Neural cell (in vitro differentiated cells): ENCODE data around the gene THADA. TPM values are rescaled to one million over a fixed set of nuclear protein-coding genes. Genes with fewer than 3 reads are reported as not detected.

Experiments used
- H2AFZ ChIP-seq: fragments of 200-600, 300-800 bp; sonication (generic), shearing (Covaris generic); 2 replicates; pipeline ENCODE4 v1.6.0; 2014; ENCODE audit warnings: low read depth, mild to moderate bottlenecking, antibody characterized with exemption, low read length, moderate library complexity
- H3F3A ChIP-seq: fragments of 200-600 bp; shearing (Covaris generic); 2 replicates; pipeline ENCODE4 v1.6.1; 2016; ENCODE audit warnings: mild to moderate bottlenecking, moderate library complexity, mixed read lengths, antibody characterized with exemption, low read length; ENCODE audit not compliant: insufficient read depth, poor library complexity, severe bottlenecking
- H3K27ac ChIP-seq: fragments of 200-600, 300-800 bp; sonication (generic), shearing (Covaris generic); 2 replicates; pipeline ENCODE4 v1.5.1; 2014; ENCODE audit warnings: mild to moderate bottlenecking, low read length, moderate library complexity
- H3K27me3 ChIP-seq: fragments of 300-800, 200-600 bp; sonication (generic), shearing (Covaris generic); 2 replicates; pipeline ENCODE4 v1.6.0; 2014; ENCODE audit warnings: mild to moderate bottlenecking, low read depth, low read length, moderate library complexity; ENCODE audit not compliant: insufficient read depth
- H3K36me3 ChIP-seq: fragments of 300-800, 200-600 bp; sonication (generic), shearing (Covaris generic); 2 replicates; pipeline ENCODE4 v1.5.1; 2014; ENCODE audit warnings: mild to moderate bottlenecking, antibody characterized with exemption, low read length, moderate library complexity; ENCODE audit not compliant: insufficient read depth
- H3K4me2 ChIP-seq: fragments of 300-800, 200-600 bp; sonication (generic), shearing (Covaris generic); 2 replicates; pipeline ENCODE4 v1.6.0; 2014; ENCODE audit warnings: mild to moderate bottlenecking, low read length
- H3K4me3 ChIP-seq: fragments of 300-800, 200-600 bp; sonication (generic), shearing (Covaris generic); 2 replicates; pipeline ENCODE4 v1.5.1; 2014; ENCODE audit warnings: mild to moderate bottlenecking, low read length, moderate library complexity
- H3K79me2 ChIP-seq: fragments of 200-600 bp; shearing (Covaris generic); replicated peaks from 2 replicates; pipeline ENCODE4 v1.6.0; 2014; ENCODE audit warnings: mild to moderate bottlenecking, low read length, moderate library complexity; ENCODE audit not compliant: insufficient read depth
- H3K9ac ChIP-seq: fragments of 300-800, 200-600 bp; sonication (generic), shearing (Covaris generic); 2 replicates; pipeline ENCODE4 v1.6.1; 2016; ENCODE audit warnings: mild to moderate bottlenecking, low read length, mixed read lengths
- H3K9me2 ChIP-seq: fragments of 200-600 bp; shearing (Covaris generic); 2 replicates; pipeline ENCODE4 v1.6.1; 2016; ENCODE audit warnings: mild to moderate bottlenecking, low read length, mixed read lengths; ENCODE audit not compliant: insufficient read depth
- H3K9me3 ChIP-seq: fragments of 200-600, 300-800 bp; sonication (generic), shearing (Covaris generic); 2 replicates; pipeline ENCODE4 v1.6.1; 2016; ENCODE audit warnings: mild to moderate bottlenecking, mixed run types, low read length, moderate library complexity, mixed read lengths
- H4K20me1 ChIP-seq: fragments of 200-600 bp; shearing (Covaris generic); 2 replicates; pipeline ENCODE4 v1.6.1; 2016; ENCODE audit warnings: mild to moderate bottlenecking, mixed run types; ENCODE audit not compliant: insufficient read depth
- CTCF ChIP-seq: fragments of 450-650 bp; IDR thresholded peaks from 2 replicates; pipeline ENCODE4 v1.5.1; 2014; ENCODE audit warnings: antibody characterized with exemption, mild to moderate bottlenecking, moderate library complexity; ENCODE audit not compliant: poor library complexity, severe bottlenecking
- EP300 ChIP-seq: fragments of 450-650 bp; conservative IDR thresholded peaks from 2 replicates; pipeline ENCODE4 v1.6.1; 2014; ENCODE audit warnings: antibody characterized with exemption, mild to moderate bottlenecking, moderate library complexity; ENCODE audit not compliant: poor library complexity, severe bottlenecking
- EZH2 ChIP-seq: fragments of 200-600, 300-800 bp; shearing (Covaris generic), sonication (generic); IDR thresholded peaks from 2 replicates; pipeline ENCODE4 v1.6.1; 2014; ENCODE audit warnings: antibody characterized with exemption, low read length, borderline replicate concordance, mild to moderate bottlenecking; ENCODE audit not compliant: insufficient read depth, poor library complexity, severe bottlenecking
- MXI1 ChIP-seq: fragments of 450-650 bp; conservative IDR thresholded peaks from 2 replicates; pipeline ENCODE4 v1.6.1; 2014; ENCODE audit warnings: antibody characterized with exemption, mild to moderate bottlenecking; ENCODE audit not compliant: poor library complexity, severe bottlenecking
- POLR2AphosphoS5 ChIP-seq: IDR thresholded peaks from 2 replicates; pipeline ENCODE4 v1.6.1; 2012
- RAD21 ChIP-seq: fragments of 450-650 bp; conservative IDR thresholded peaks from 2 replicates; pipeline ENCODE4 v1.6.1; 2014; ENCODE audit warnings: antibody characterized with exemption, mild to moderate bottlenecking, moderate library complexity
- REST ChIP-seq: IDR thresholded peaks from 2 replicates; pipeline ENCODE4 v1.6.1; 2012; ENCODE audit warnings: borderline replicate concordance
- SMC3 ChIP-seq: fragments of 450-650 bp; conservative IDR thresholded peaks from 2 replicates; pipeline ENCODE4 v1.6.1; 2014; ENCODE audit warnings: antibody characterized with exemption, mild to moderate bottlenecking, moderate library complexity; ENCODE audit not compliant: poor library complexity
- TAF1 ChIP-seq: IDR thresholded peaks from 2 replicates; pipeline ENCODE4 v1.6.1; 2012; ENCODE audit warnings: low read depth
- polyA plus RNA-seq: library from polyadenylated mRNA; depleted of rRNA; stranded (reverse); fragments of >200 nt; gene quantifications from 2 replicates; pipeline ENCODE4 v1.2.3, GENCODE V29; 2014

The THADA gene
- polyA plus RNA-seq, 1 donor from 2014 or later: 8.5 TPM

- H3K27ac ChIP-seq: no peak overlapping the region
- no peak overlapping the region for H3K9ac ChIP-seq
- H3K79me2 ChIP-seq: no peaks in the 10 kb centered on the region
- TF ChIP-seq MXI1 (no peak), EZH2 (no peak), TAF1 (no peak), RAD21 (no peak), EP300 (no peak)
- H2AFZ ChIP-seq: no peak overlapping the region
- H3K36me3 ChIP-seq: no peaks in the 10 kb centered on the region
- H3K4me2 ChIP-seq: no peak overlapping the region
- H3K9me2 ChIP-seq: no peaks in the 10 kb centered on the region
- H3F3A ChIP-seq: no peaks in the 10 kb centered on the region
- H3K4me3 ChIP-seq: no peak overlapping the region
- no peaks in the 10 kb centered on the region for H4K20me1 ChIP-seq
- H3K27me3 ChIP-seq: no peaks in the 10 kb centered on the region
- no peaks in the 10 kb centered on the region for H3K9me3 ChIP-seq
Observed at GRCh38 chr2:43254331-43254730, 341.5 kb downstream of the THADA start.

- H3K9me2 ChIP-seq: no peaks in the 10 kb centered on the region
- H3K27me3 ChIP-seq: no peaks in the 10 kb centered on the region
- no peaks in the 10 kb centered on the region for H4K20me1 ChIP-seq
- H3K9me3 ChIP-seq: no peaks in the 10 kb centered on the region
- no peaks in the 10 kb centered on the region for H3K79me2 ChIP-seq
- no peak overlapping the region for H3K4me3 ChIP-seq
- H3K4me2 ChIP-seq: no peak overlapping the region
- TF ChIP-seq CTCF (no peak), EZH2 (no peak), REST (no peak), SMC3 (no peak), POLR2AphosphoS5 (no peak), TAF1 (no peak), EP300 (no peak), RAD21 (no peak), MXI1 (no peak)
- H3K36me3 ChIP-seq: no peaks in the 10 kb centered on the region
- H3F3A ChIP-seq: no peaks in the 10 kb centered on the region
- no peak overlapping the region for H2AFZ ChIP-seq
- no peak overlapping the region for H3K27ac ChIP-seq
- H3K9ac ChIP-seq: no peak overlapping the region
Observed at GRCh38 chr2:43251171-43251731, 344.6 kb downstream of the THADA start.
